CD4-positive, alpha-beta T cell treated with Interleukin-6 at 100 ng/mL for 8 hours (primary cell): Measurements from ENCODE around the gene CDKN1B.
A peak's percentile ranks its signal among the peaks of the same experiment; 100 is the strongest.

Source experiments
- DNase-seq: peaks from one replicate; pipeline ENCODE4 v3.0.0-alpha.2; 2020; ENCODE audit warnings: mixed read lengths, low spot score

CDKN1B gene

DNA sequence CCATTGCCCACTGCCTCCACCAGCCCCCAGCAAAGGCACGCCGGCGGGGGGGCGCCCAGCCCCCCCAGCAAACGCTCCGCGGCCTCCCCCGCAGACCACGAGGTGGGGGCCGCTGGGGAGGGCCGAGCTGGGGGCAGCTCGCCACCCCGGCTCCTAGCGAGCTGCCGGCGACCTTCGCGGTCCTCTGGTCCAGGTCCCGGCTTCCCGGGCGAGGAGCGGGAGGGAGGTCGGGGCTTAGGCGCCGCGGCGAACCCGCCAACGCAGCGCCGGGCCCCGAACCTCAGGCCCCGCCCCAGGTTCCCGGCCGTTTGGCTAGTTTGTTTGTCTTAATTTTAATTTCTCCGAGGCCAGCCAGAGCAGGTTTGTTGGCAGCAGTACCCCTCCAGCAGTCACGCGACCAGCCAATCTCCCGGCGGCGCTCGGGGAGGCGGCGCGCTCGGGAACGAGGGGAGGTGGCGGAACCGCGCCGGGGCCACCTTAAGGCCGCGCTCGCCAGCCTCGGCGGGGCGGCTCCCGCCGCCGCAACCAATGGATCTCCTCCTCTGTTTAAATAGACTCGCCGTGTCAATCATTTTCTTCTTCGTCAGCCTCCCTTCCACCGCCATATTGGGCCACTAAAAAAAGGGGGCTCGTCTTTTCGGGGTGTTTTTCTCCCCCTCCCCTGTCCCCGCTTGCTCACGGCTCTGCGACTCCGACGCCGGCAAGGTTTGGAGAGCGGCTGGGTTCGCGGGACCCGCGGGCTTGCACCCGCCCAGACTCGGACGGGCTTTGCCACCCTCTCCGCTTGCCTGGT lies at the start of gene CDKN1B:
CDKN1B (plus strand) TSS at position 576 of the 793 bp plus-strand sequence. CDS start 472 bp downstream, outside the sequence.
- peak; percentile 91 for DNase-seq

- DNase-seq, result no peak
Measured at GRCh38 chr12:12668005-12668404, 49.2 kb upstream of the CDKN1B start.

DNA sequence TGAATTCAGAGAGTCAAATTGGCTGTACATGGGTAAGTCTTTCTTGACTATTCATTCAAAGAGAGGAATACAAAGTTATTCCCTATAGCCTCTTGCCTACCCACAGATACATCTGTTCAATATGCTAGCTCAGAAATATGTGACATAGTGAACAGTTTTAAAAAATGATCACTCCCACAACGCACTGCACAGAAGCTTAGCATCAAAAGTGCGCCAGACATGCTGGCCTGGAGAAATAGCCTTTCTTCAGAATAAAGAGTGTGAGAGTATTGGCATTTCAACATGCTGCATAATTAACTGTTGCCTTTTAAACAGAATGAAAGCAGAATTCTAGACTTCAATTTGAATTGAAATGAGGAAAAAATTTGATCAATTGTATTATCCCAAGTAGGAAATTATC lies 48.1 kb upstream of the CDKN1B start:
- DNase-seq, result no peak

GRCh38 chr12:12671850-12672660 lies 45.1 kb upstream of the CDKN1B start:
- no peak for DNase-seq

DNA sequence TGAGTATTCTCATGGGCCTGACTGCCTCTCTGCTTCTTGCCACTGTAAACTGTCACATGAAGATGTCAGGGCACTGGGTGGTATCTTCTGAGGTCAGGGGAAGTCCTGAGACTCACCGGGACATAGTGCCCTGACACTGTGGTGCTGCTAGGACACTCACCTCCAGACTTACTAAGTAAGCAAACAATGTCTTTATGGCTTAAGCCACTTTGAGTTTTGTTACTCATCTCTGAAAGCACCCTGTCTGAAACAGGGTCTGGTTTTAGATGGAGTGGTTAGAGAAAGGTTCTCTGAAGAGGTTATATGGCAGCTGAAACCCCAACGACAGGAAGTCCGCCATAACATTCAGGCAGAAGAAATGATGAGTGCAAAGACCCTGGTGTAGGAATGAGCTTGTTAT lies 43.9 kb upstream of the CDKN1B start:
- DNase-seq, result no peak

GRCh38 chr12:12676605-12677004 lies 40.6 kb upstream of the CDKN1B start:
- no peak for DNase-seq

- DNase-seq, result no peak
Measured at GRCh38 chr12:12681061-12681765, 36.0 kb upstream of the CDKN1B start.

GRCh38 chr12:12682284-12682683 lies 34.9 kb upstream of the CDKN1B start:
- no peak for DNase-seq

GRCh38 chr12:12683136-12683697 lies 34.0 kb upstream of the CDKN1B start:
- DNase-seq, result no peak

DNA sequence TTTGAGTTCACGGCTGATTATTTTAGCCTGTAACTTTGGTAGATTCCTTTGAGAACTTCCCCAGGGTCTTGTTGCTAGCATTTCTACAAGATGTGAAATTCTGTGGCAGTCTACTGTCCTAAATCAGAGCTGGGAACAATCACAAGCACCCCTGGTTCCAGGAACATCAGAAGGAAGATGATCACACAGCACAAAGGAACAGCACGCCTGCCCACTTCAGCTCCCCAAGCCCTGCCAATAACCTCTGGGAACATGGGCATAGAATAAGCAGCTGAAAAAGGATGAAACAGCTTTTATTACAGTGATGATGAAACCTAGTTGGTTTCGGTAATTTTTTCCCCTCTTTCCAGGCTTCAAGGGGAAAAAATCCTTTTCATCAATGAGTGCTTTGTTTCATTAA lies 33.4 kb upstream of the CDKN1B start:
- DNase-seq, result no peak

DNA sequence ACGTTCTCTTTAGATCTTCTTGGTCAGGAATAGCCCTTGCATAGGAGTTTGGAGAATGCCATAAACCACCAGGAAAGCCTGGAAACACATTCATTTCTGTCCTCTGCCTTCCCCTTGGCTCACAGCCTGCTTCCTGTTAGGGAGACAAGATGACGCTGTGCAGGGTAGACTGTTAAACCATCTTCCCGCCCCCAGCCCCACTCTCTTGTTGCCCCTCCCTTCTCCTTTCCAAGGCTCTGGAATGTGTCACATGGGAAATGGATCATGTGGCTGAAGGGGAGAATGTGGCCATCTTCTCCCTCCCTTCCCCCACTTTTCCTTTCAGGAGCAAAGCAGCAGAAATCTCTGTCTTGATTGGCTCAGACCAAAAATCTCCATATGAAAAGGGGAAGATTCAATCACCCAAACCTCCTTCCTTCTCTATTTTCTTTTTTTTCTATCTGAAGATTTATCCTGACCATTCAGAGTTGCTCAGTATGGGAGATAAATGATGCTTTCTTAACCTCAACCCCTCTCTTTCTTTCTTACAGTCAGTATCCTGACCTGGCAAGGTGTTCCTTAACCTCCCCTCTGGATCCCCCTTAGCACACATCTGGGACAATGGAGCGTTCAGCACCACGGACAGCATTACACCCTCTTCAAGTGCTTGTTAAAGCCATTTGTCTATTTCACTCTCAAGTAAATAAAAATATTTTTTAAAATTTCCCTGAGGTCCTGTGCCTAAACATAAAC lies 32.6 kb upstream of the CDKN1B start:
- DNase-seq, result no peak

- DNase-seq, result no peak
Measured at GRCh38 chr12:12685305-12685704, 31.9 kb upstream of the CDKN1B start.

- no peak for DNase-seq
Measured at GRCh38 chr12:12686472-12686871, 30.7 kb upstream of the CDKN1B start.

DNA sequence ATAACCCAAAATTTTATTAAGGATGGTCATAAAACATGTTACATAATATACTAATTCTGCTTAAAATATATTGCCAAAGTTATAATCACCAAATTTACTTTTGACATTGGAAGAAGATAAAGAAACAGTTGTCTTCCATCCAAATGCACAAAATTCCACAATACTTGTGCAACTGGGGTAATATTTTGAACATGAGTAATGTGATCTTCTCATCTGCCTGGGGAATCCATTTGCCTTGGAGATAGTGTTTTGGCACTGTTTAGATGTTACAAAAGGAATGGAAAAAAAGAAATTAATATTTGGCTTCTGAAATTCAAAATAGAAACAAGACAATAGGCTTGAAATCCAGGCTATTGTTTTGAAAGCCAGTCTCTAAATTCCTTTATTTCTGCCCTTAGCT lies 30.2 kb upstream of the CDKN1B start:
- DNase-seq, result no peak

- no peak for DNase-seq
Measured at GRCh38 chr12:12689647-12690300, 27.4 kb upstream of the CDKN1B start.

GRCh38 chr12:12691549-12691948 lies 25.6 kb upstream of the CDKN1B start:
- no peak for DNase-seq

- no peak for DNase-seq
Measured at GRCh38 chr12:12693111-12693671, 24.0 kb upstream of the CDKN1B start.

DNA sequence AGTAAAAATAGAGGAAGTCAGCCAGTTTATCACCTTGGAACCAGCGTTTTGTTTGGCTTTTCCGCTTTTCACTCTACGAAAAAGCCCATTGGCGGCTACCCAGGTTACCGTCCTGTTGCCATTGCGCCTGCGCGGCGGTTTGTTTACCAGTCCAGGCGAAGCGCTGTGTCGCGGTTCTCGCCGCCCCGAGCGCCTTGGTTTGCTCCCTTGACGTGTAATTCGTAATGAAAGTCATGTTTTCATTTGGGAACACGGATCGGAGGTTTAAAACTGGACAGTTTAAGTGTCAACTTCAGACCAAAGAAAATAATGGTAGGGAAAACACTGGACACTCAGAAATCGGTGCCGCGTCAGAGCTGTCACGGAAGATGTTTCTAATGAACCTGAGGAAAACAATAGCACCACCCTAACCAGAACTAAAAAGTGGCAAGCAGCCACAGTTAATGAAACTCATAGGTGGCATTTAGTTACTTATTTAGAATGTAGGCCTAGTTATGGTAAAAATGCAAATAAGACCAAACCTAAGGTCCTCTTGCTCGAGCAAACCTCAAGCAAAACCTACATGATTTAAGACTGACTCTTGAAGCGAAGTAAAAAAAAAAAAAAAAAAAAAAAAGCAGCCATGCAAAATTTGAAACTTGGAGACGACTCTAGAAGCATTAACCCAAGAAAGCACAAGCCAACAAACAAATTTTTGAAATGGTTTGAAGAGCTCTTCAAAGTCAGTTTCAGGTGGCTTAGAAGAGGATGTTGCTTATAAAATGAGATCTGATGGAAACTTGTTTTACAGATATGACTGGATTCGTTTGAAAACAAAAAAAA lies 20.4 kb upstream of the CDKN1B start:
- peak; percentile 92 for DNase-seq

DNA sequence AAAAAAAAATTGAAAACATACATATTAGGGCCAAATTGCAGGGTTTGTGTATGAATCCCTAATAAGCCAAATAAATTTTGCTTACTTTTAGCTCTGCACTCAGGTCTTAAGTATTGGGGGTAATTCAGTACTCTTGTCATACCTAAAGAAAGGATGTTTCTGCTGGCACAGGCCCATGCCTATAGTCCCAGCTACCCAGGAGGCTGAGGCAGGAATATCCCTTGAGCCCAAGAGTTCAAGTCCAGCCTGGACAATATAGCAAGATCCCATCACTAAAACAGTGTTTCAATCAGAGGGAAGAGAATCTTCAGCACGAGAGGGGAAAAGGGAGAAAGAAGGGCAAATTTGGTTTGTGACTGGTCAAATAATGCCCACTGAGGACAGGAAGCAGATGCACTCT lies 17.8 kb upstream of the CDKN1B start:
- no peak for DNase-seq

DNA sequence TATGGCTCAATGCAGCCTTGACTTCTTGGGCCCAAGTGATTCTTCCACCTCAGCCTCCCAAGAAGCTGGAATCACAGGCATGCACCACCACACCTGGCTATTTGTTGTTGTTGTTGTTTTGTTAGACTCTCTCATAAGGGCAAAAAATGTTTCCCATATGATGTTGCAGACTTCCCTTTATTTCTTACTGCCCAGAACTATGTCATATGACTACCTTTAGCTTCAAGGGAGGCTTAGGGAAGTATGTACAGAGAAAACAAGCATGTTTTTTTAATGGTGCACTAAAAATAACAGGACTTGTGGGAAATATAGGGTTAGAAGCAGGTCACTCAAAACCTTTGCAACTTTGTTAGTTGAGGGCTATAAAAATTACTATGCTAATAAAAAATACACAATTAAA lies 16.9 kb upstream of the CDKN1B start:
- DNase-seq, result no peak
